RWPE2 (cell line): ENCODE results near the gene PCF11.

Experiments used
- ATAC-seq: fragments of 200-7000 bp; cut with Tn5 transposase; 3 replicates; pipeline ENCODE4 v1.9.1; 2021; ENCODE audit warnings: low read depth
- DNase-seq: peaks from one replicate; pipeline ENCODE4 v3.0.0-alpha.2; 2020; ENCODE audit warnings: low spot score
- H3K27ac ChIP-seq: fragments of 450-650 bp; 2 replicates; pipeline ENCODE4 v1.5.1; 2017; ENCODE audit warnings: mild to moderate bottlenecking; ENCODE audit not compliant: poor library complexity, severe bottlenecking
- H3K27me3 ChIP-seq: fragments of 250-450 bp; sonication (Bioruptor Pico); 2 replicates; pipeline ENCODE4 v1.5.1; 2021; ENCODE audit warnings: mild to moderate bottlenecking, moderate library complexity; ENCODE audit not compliant: insufficient read depth, poor library complexity, severe bottlenecking
- H3K36me3 ChIP-seq: fragments of 250-450 bp; sonication (Bioruptor Pico); 2 replicates; pipeline ENCODE4 v1.5.1; 2020; ENCODE audit warnings: low read depth, mild to moderate bottlenecking, moderate library complexity
- H3K4me1 ChIP-seq: fragments of 250-450 bp; sonication (Bioruptor Pico); 2 replicates; pipeline ENCODE4 v1.5.1; 2021; ENCODE audit warnings: mild to moderate bottlenecking, moderate library complexity; ENCODE audit not compliant: insufficient read depth, poor library complexity, severe bottlenecking
- H3K4me3 ChIP-seq: fragments of 250-450 bp; sonication (Bioruptor Pico); 2 replicates; pipeline ENCODE4 v1.5.1; 2021; ENCODE audit warnings: mild to moderate bottlenecking, moderate library complexity; ENCODE audit not compliant: severe bottlenecking
- H3K9me3 ChIP-seq: fragments of 250-450 bp; sonication (Bioruptor Pico); 2 replicates; pipeline ENCODE4 v1.5.1; 2021; ENCODE audit warnings: mild to moderate bottlenecking, moderate library complexity; ENCODE audit not compliant: severe bottlenecking
- TF ChIP-seq, protein P1 (sequence below): fragments of 450-650 bp; IDR thresholded peaks from one replicate; pipeline ENCODE4 v1.5.1; 2017; ENCODE audit warnings: mild to moderate bottlenecking, moderate library complexity; ENCODE audit not compliant: poor library complexity, severe bottlenecking

PCF11 gene, protein sequence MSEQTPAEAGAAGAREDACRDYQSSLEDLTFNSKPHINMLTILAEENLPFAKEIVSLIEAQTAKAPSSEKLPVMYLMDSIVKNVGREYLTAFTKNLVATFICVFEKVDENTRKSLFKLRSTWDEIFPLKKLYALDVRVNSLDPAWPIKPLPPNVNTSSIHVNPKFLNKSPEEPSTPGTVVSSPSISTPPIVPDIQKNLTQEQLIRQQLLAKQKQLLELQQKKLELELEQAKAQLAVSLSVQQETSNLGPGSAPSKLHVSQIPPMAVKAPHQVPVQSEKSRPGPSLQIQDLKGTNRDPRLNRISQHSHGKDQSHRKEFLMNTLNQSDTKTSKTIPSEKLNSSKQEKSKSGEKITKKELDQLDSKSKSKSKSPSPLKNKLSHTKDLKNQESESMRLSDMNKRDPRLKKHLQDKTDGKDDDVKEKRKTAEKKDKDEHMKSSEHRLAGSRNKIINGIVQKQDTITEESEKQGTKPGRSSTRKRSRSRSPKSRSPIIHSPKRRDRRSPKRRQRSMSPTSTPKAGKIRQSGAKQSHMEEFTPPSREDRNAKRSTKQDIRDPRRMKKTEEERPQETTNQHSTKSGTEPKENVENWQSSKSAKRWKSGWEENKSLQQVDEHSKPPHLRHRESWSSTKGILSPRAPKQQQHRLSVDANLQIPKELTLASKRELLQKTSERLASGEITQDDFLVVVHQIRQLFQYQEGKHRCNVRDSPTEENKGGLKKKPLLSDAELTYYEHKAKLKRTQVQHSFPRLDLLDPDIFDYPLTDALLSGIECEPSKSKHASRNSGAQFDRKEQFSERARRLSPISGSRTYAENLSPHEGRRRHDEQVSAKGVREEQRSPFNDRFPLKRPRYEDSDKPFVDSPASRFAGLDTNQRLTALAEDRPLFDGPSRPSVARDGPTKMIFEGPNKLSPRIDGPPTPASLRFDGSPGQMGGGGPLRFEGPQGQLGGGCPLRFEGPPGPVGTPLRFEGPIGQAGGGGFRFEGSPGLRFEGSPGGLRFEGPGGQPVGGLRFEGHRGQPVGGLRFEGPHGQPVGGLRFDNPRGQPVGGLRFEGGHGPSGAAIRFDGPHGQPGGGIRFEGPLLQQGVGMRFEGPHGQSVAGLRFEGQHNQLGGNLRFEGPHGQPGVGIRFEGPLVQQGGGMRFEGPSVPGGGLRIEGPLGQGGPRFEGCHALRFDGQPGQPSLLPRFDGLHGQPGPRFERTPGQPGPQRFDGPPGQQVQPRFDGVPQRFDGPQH (N-terminal part only)

DNA sequence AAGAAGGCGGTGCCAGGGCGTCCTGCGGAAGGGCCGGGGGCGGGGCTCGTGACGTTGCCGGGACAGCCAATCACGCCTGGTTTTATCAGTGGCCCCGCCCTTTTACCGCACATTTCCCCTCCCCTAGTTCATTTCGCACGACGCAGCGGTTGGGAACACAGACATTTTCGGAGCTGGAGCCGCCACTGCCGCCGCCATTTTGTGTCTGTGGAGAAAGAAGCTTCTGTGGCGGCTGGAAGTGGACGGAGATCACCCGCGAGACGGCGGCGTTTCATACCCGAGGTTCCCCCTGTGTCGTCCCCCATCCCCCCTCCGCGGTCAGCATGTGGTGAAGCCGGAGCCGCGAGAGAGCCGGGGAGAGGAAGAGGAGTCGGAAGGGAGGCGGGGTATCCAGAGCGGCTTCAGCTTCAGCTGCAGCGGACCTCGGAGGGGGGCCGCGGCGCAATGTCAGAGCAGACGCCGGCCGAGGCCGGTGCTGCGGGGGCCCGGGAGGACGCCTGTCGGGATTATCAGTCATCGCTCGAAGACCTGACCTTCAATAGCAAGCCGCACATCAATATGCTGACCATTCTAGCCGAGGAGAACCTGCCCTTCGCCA is at the start of gene PCF11:
Gene PCF11, plus strand, starts transcription at position 136 of the 598 bp plus-strand sequence. Its CDS starts 309 bp downstream, at position 445.
- H3K4me3 ChIP-seq: peak within 1 kb of the TSS; percentile 80
- H3K36me3 ChIP-seq: peaks cover 38% of the 10 kb centered on the region
- H3K27me3 ChIP-seq: no peaks in the 10 kb centered on the region
- TF ChIP-seq, protein P1, sequence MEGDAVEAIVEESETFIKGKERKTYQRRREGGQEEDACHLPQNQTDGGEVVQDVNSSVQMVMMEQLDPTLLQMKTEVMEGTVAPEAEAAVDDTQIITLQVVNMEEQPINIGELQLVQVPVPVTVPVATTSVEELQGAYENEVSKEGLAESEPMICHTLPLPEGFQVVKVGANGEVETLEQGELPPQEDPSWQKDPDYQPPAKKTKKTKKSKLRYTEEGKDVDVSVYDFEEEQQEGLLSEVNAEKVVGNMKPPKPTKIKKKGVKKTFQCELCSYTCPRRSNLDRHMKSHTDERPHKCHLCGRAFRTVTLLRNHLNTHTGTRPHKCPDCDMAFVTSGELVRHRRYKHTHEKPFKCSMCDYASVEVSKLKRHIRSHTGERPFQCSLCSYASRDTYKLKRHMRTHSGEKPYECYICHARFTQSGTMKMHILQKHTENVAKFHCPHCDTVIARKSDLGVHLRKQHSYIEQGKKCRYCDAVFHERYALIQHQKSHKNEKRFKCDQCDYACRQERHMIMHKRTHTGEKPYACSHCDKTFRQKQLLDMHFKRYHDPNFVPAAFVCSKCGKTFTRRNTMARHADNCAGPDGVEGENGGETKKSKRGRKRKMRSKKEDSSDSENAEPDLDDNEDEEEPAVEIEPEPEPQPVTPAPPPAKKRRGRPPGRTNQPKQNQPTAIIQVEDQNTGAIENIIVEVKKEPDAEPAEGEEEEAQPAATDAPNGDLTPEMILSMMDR: no peak
- no peak for DNase-seq
- no peaks in the 10 kb centered on the region for H3K9me3 ChIP-seq
- peaks cover 19% of the 10 kb centered on the region for H3K4me1 ChIP-seq
- ATAC-seq: 0 out of 3 replicates have a peak, but pooled peaks have one; percentile 2
- peak within 1 kb of the TSS; percentile 84 for H3K27ac ChIP-seq

DNA sequence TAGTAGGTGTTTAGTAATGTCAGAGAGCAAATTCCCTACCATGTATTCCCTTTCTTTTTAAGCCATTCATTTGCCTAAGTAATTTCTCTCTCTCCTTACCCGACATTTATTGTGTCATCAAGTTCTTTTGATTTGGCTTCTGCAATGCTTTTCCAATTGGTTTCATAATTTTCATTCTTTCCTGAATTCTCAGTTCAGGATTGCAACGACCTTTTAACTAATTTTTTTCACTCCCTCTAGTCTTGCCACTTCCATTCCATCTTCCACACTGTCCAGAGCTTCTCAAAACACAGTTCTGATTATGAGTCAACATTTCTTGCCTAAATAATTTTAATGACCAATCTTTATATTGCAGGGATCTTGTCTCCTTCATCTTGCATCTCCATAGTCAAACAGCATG is 44.0 kb upstream of the PCF11 start:
- Histone ChIP-seq H3K4me1 (no peaks in the 10 kb centered on the region), H3K27me3 (no peaks in the 10 kb centered on the region), H3K4me3 (no peak overlapping the region), H3K9me3 (no peaks in the 10 kb centered on the region), H3K27ac (no peak overlapping the region), H3K36me3 (no peaks in the 10 kb centered on the region)
- no peak for ATAC-seq
- DNase-seq: no peak
- TF ChIP-seq, protein P1: no peak

DNA sequence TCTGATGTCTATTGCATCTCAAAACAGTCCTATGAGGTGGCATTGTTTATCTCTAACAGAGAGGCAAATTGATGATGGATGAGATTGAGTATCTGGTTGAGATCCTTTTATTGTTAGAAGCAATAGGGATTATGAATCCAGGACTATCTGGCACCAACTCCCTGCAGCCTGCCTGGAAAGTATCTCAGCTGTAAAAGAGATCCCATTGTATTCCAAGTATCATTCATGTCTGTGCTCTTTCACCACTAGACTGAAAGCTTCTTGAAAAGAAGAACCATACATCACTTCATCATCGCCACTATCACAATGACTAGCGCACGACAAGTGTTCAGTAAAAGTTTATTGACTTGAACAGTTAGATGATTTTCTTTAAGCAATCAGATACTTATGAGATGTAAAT is 41.9 kb upstream of the PCF11 start:
- DNase-seq: no peak
- TF ChIP-seq, protein P1: no peak
- no peak overlapping the region for H3K4me3 ChIP-seq
- ATAC-seq: no peak
- H3K9me3 ChIP-seq: no peaks in the 10 kb centered on the region
- H3K4me1 ChIP-seq: no peaks in the 10 kb centered on the region
- H3K27ac ChIP-seq: no peak overlapping the region
- no peaks in the 10 kb centered on the region for H3K36me3 ChIP-seq
- H3K27me3 ChIP-seq: no peaks in the 10 kb centered on the region

DNA sequence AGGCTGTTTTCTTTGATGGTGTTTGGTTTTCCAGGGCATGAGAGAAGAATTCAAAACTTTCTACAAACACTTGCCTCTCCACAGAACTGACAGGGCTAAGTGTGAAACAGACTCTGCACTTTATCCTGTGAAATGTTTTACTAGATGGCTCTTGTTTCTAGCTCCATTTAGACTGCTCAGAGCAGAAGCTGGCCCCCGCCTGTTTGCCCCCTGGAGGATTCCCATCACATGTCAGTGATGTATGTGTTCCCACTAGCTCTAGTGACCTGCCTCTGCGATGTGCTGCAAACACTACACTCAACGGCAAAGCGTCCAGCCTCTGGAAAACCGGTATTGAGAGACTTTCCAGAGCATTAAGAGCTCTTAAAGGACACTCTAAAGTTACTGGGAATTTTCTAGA is 41.4 kb upstream of the PCF11 start:
- no peak overlapping the region for H3K27ac ChIP-seq
- no peaks in the 10 kb centered on the region for H3K4me1 ChIP-seq
- H3K36me3 ChIP-seq: no peaks in the 10 kb centered on the region
- DNase-seq: no peak
- no peak overlapping the region for H3K4me3 ChIP-seq
- TF ChIP-seq, protein P1: no peak
- H3K27me3 ChIP-seq: no peaks in the 10 kb centered on the region
- H3K9me3 ChIP-seq: no peaks in the 10 kb centered on the region
- ATAC-seq: no peak
